GM12878 (cell line): ENCODE data around the gene KDM5C. TPM values are rescaled to one million over a fixed set of nuclear protein-coding genes. Genes with fewer than 3 reads are reported as not detected.

Source experiments
- ATAC-seq: fragments of 200-7000 bp; cut with Tn5 transposase; 3 replicates; pipeline ENCODE4 v1.9.1; 2020; ENCODE audit warnings: mild to moderate bottlenecking, moderate library complexity
- BruUV-seq: library from RNA; stranded (reverse); fragments of 400-500 nt; replicated peaks from 2 replicates; lab custom pipeline; 2021; lab: Mats Ljungman, UMichigan
- CTCF ChIA-PET: fragments of 300-600 bp; sonication (Branson Sonifier 250); formaldehyde crosslinking; extraction: SDS; loops from one replicate; lab custom pipeline; 2021; ENCODE audit warnings: inconsistent platforms; lab: Yijun Ruan, JAX
- POLR2A ChIA-PET: fragments of 350-600 bp; formaldehyde crosslinking; extraction: SDS; loops from one replicate; lab custom pipeline; 2021; ENCODE audit warnings: inconsistent platforms; lab: Charles Lee
- RAD21 ChIA-PET: fragments of 300-600 bp; sonication (Branson Sonifier 250); formaldehyde crosslinking; loops from one replicate; lab custom pipeline; 2023; ENCODE audit warnings: antibody characterized with exemption; ENCODE audit not compliant: unreplicated experiment; lab: Charles Lee
- SMC1A ChIA-PET: fragments of 300-600 bp; sonication (Branson Sonifier 250); formaldehyde crosslinking; loops from one replicate; lab custom pipeline; 2023; ENCODE audit not compliant: unreplicated experiment, uncharacterized antibody; lab: Charles Lee
- DNase-seq: peaks from one replicate; pipeline ENCODE4 v3.0.0-alpha.2; 2011; ENCODE audit warnings: low read depth, low spot score
- FAIRE-seq: peaks from 3 replicates; lab custom pipeline; 2011; peaks lifted over from hg19 to GRCh38; lab: Jason Lieb, UNC
- H2AFZ ChIP-seq: 2 replicates; pipeline ENCODE4 v1.6.0; 2011; ENCODE audit warnings: low read depth, low read length, control low read depth; ENCODE audit not compliant: control insufficient read depth
- H3K27ac ChIP-seq: 2 replicates; pipeline ENCODE4 v1.5.1; 2011; ENCODE audit warnings: control low read depth; ENCODE audit not compliant: control insufficient read depth, insufficient read depth
- H3K27me3 ChIP-seq, 2 experiments: replicated peaks in 1 of 2; 2 replicates each; pipeline versions ENCODE4 v1.6.0 to v1.6.1; 2011; ENCODE audit warnings: low read length in 1 of 2; ENCODE audit not compliant: control insufficient read depth in 2 of 2, insufficient read depth in 2 of 2
- H3K36me3 ChIP-seq, 2 experiments: 2 replicates each; pipeline ENCODE4 v1.5.1; 2011; ENCODE audit warnings: low read length in 1 of 2; ENCODE audit not compliant: control insufficient read depth in 2 of 2, insufficient read depth in 2 of 2
- H3K4me1 ChIP-seq: 2 replicates; pipeline ENCODE4 v1.6.1; 2011; ENCODE audit warnings: mild to moderate bottlenecking, low read length, moderate library complexity, mixed read lengths; ENCODE audit not compliant: control insufficient read depth, insufficient read depth
- H3K4me2 ChIP-seq: 2 replicates; pipeline ENCODE4 v1.6.0; 2011; ENCODE audit warnings: control low read depth; ENCODE audit not compliant: control insufficient read depth, insufficient read depth
- H3K4me3 ChIP-seq: fragments of 200-600 bp; sonication (generic); 2 replicates; pipeline ENCODE4 v1.5.1; 2016
- H3K79me2 ChIP-seq: 2 replicates; pipeline ENCODE4 v1.6.0; 2011; ENCODE audit warnings: low read length; ENCODE audit not compliant: control insufficient read depth, insufficient read depth
- H3K9ac ChIP-seq: 2 replicates; pipeline ENCODE4 v1.8.0; 2011; ENCODE audit warnings: low read length, control low read depth, mixed read lengths; ENCODE audit not compliant: control insufficient read depth, insufficient read depth
- H3K9me3 ChIP-seq: replicated peaks from 3 replicates; pipeline ENCODE4 v1.5.1; 2011; ENCODE audit warnings: mild to moderate bottlenecking, low read length; ENCODE audit not compliant: control insufficient read depth, insufficient read depth
- H4K20me1 ChIP-seq: 2 replicates; pipeline ENCODE4 v1.6.0; 2011; ENCODE audit not compliant: control insufficient read depth, insufficient read depth
- BMI1 ChIP-seq: fragments of 450-650 bp; IDR thresholded peaks from 2 replicates; pipeline ENCODE4 v1.6.1; 2016; ENCODE audit warnings: mild to moderate bottlenecking, moderate library complexity, borderline replicate concordance
- BRCA1 ChIP-seq: IDR thresholded peaks from 2 replicates; pipeline ENCODE4 v1.6.1; 2011; ENCODE audit warnings: low read depth, low read length, improper control_type of control experiment
- FOXM1 ChIP-seq: IDR thresholded peaks from 2 replicates; pipeline ENCODE4 v1.6.1; 2012; ENCODE audit warnings: low read depth, mild to moderate bottlenecking, inconsistent platforms, low read length, moderate library complexity
- GABPA ChIP-seq: IDR thresholded peaks from 2 replicates; pipeline ENCODE4 v1.6.1; 2014; ENCODE audit warnings: antibody characterized with exemption, low read depth, mild to moderate bottlenecking, inconsistent platforms
- HDAC2 ChIP-seq: fragments of 200-600 bp; sonication (generic); IDR thresholded peaks from 2 replicates; pipeline ENCODE4 v1.6.1; 2017
- MAX ChIP-seq: IDR thresholded peaks from 2 replicates; pipeline ENCODE4 v1.6.1; 2012; ENCODE audit warnings: low read depth, low read length, improper control_type of control experiment
- MTA3 ChIP-seq: IDR thresholded peaks from 2 replicates; pipeline ENCODE4 v1.6.1; 2012; ENCODE audit warnings: low read length, inconsistent platforms, borderline replicate concordance
- PAX5 ChIP-seq: IDR thresholded peaks from 2 replicates; pipeline ENCODE4 v1.6.1; 2011; ENCODE audit warnings: low read depth, low read length, borderline replicate concordance
- POLR2AphosphoS2 ChIP-seq: IDR thresholded peaks from 2 replicates; pipeline ENCODE4 v1.6.1; 2011; ENCODE audit warnings: low read depth, mild to moderate bottlenecking, low read length, improper control_type of control experiment, moderate library complexity
- RB1 ChIP-seq: fragments of 450-650 bp; formaldehyde crosslinking; IDR thresholded peaks from 2 replicates; pipeline ENCODE4 v1.6.1; 2017; ENCODE audit warnings: mild to moderate bottlenecking, borderline replicate concordance
- SREBF1 ChIP-seq: IDR thresholded peaks from 2 replicates; pipeline ENCODE4 v1.6.1; 2012; ENCODE audit warnings: mild to moderate bottlenecking, low read length
- TCF12 ChIP-seq: IDR thresholded peaks from 2 replicates; pipeline ENCODE4 v1.6.1; 2011; ENCODE audit warnings: low read depth, mild to moderate bottlenecking, low read length
- USF2 ChIP-seq: IDR thresholded peaks from 2 replicates; pipeline ENCODE4 v1.6.1; 2011; ENCODE audit warnings: low read depth, low read length, improper control_type of control experiment, borderline replicate concordance
- ZBED1 ChIP-seq: IDR thresholded peaks from 2 replicates; pipeline ENCODE4 v1.6.1; 2016; ENCODE audit warnings: borderline replicate concordance
- WGBS: methylation state at CpG from one replicate; pipeline ENCODE4 v1.1.6; 2016; ENCODE audit warnings: low lambda C conversion rate; ENCODE audit not compliant: insufficient replicate concordance, insufficient coverage; ENCODE audit errors: missing lambda C conversion rate; 5-methylcytosine and 5-hydroxymethylcytosine counted together
- in situ Hi-C: fragments of 300-500 bp; cut with MboI; formaldehyde crosslinking; loops from 9 replicates; pipeline ENCODE4 v1.14.3; 2018; ENCODE audit warnings: mixed read lengths
- intact Hi-C: fragments of 100-400 bp; cut with micrococcal nuclease; formaldehyde crosslinking; loops from one replicate; pipeline ENCODE4 v1.14.2; 2022; ENCODE audit not compliant: unreplicated experiment
- polyA plus RNA-seq, 11 experiments: library from polyadenylated mRNA; depleted of rRNA in 4 of 11; unstranded in 6 of 11; stranded (reverse) in 5 of 11; fragments of >200 nt; fragmentation: Nextera tagmentation in 4 of 11; fragmentation: Illumina TruSeq in 1 of 11; extraction: Ambion mirVana in 4 of 11; extraction: Trizol in 1 of 11; gene quantifications; 1 replicate in 1 of 11; 2 replicates in 10 of 11; pipeline versions ENCODE4 v1.2.1 to v1.2.3, GENCODE V29; 2011 to 2016; ENCODE audit warnings: inconsistent platforms in 2 of 11, missing spikeins in 2 of 11, low read depth in 1 of 11
- total RNA-seq, 4 experiments: library from RNA; depleted of rRNA in 3 of 4; stranded (reverse); fragments of >200 nt in 3 of 4; fragmentation: Illumina TruSeq in 1 of 4; extraction: Trizol in 1 of 4; gene quantifications; 2 replicates each; pipeline versions ENCODE4 v1.2.1 to v1.2.3, GENCODE V29; 2013 to 2021

Gene KDM5C
- total and polyA plus RNA-seq, 10 of the 15 experiments (the other 5 are each of a cell fraction or from before 2014, with no cell fraction given): 1.5 to 110 (median 53.0) TPM

- no peak for ATAC-seq
- BruUV-seq: no TSS peak
- Histone ChIP-seq H4K20me1 (no peaks in the 10 kb centered on the region), H3K27ac (no peak overlapping the region), H3K27me3 (no peaks in the 10 kb centered on the region), H2AFZ (no peak overlapping the region), H3K36me3 (peaks cover 0 to 1% of the 10 kb centered on the region in 2 experiments; a peak in 1 of 4 replicates), H3K4me3 (no peak overlapping the region), H3K4me2 (no peak overlapping the region), H3K4me1 (peaks cover 6% of the 10 kb centered on the region), H3K79me2 (no peaks in the 10 kb centered on the region), H3K9ac (no peak overlapping the region), H3K9me3 (no peaks in the 10 kb centered on the region)
- ChIA-PET SMC1A (interaction anchor here (0.6 kb wide), 1 partner anchor 32 kb away, joined by 3 read pairs; no protein-coding TSS in a partner anchor), RAD21 (no interaction called here), CTCF (no interaction called here), POLR2A (no interaction called here)
- WGBS: 96% methylated on average over 2 of the region's 2 CpGs
- no peak for FAIRE-seq
- intact Hi-C loops: no loop called here
- no peak for DNase-seq
- TF ChIP-seq MTA3 (no peak), RB1 (no peak), PAX5 (no peak), SREBF1 (no peak), USF2 (no peak), HDAC2 (no peak), MAX (no peak), POLR2AphosphoS2 (no peak), GABPA (no peak), ZBED1 (no peak), TCF12 (no peak), BRCA1 (no peak), BMI1 (no peak), FOXM1 (no peak)
- in situ Hi-C loops: no loop called here
Observed at GRCh38 chrX:53184836-53185235, 40.2 kb downstream of the KDM5C start.
